M059J (cell line): ENCODE data around the gene TIGD4. TPM values are rescaled to one million over a fixed set of nuclear protein-coding genes. Genes with fewer than 3 reads are reported as not detected.

ENCODE experiments used
- DNase-seq: peaks from one replicate; pipeline ENCODE4 v3.0.0-alpha.2; 2012; ENCODE audit warnings: low read depth
- total RNA-seq: library from RNA; depleted of rRNA; stranded (reverse); fragments of >200 nt; shearing (Covaris generic); gene quantifications from 2 replicates; pipeline ENCODE4 v1.2.3, GENCODE V29; 2014; rRNA removed

TIGD4 gene
- total RNA-seq, 1 experiment from 2014 or later, result 0.30 TPM

GRCh38 chr4:152727784-152728183 is 51.7 kb downstream of the TIGD4 start:
- DNase-seq, result no peak

- DNase-seq, result no peak
These were observed 55.0 kb downstream of the TIGD4 start for GRCh38 chr4:152724494-152724893.

DNA sequence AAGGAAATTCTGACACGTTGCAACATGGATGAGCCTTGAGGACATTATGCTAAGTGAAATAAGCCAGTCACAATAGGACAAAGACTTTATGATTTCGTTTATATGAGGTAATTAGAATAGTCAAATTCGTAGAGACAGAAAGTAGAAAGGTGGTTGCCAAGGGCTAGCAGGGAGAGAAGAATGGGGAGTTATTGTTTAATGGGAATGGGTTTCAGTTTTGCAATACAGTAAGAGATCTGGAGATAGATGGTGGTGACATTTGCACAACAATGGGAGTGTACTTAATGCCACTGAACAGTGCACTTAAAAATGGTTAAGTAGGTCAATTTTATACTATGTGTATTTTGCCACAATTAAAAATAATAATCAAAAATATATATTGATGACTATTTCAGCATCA is 56.3 kb downstream of the TIGD4 start:
- no peak for DNase-seq

DNA sequence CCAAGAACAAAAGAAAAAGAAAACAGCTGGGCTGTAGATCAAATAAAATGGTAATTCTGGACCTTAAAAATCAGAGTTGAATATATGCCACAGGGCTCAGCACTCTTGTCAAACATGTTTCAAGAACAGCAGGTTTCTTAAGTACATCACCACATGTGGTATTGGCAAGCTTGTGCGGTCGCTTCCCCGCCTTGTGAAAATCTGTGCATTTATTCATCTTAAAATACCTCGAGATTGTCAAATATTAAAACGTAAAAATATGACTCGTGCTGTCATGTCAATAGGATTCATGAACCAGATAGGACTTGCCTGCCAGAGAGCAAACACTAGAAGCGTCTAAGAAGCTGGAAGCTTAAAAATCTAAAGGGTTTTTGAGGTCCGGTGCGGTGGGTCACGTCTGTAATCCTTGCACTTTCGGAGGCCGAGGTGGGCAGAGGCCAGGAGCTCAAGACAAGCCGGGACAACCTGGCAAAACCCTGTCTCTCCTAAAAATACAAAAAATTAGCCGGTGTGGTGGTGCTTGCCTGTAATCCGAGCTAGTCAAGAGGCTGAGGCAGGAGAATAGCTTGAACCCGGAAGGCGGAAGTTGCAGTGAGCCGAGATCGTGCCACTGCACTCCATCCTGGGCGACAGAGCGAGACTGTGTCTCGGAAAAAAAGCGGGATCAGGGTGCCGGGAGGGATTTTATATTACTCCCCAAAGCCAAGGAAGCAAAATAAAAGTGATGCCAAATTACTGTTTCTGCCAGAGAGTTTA is 59.6 kb downstream of the TIGD4 start:
- DNase-seq, result no peak

Other genes starting within 250 kb of the TIGD4 start
- gene FBXW7, start 243.6 kb downstream of the TIGD4 start, total RNA-seq, result 16.0 and 18.1 TPM in 2 replicates
- gene TMEM154, start 99.7 kb downstream of the TIGD4 start, total RNA-seq, result 8.1 and 11.0 TPM in 2 replicates
- 41.6 and 44.8 TPM in 2 replicates for gene ARFIP1, start 224 bp upstream of the TIGD4 start, total RNA-seq
- 0.39 and 0.76 TPM in 2 replicates for gene FHDC1, start 156.6 kb upstream of the TIGD4 start, total RNA-seq